HEK293 (cell line): ENCODE measurements around the gene CRYZL1.

Experiments used
- CTCF ChIP-seq: fragments of 450-650 bp; formaldehyde crosslinking; IDR thresholded peaks from 2 replicates; pipeline ENCODE4 v1.5.1; 2016; ENCODE audit warnings: missing biosample characterization, missing genetic modification characterization
- KLF16 ChIP-seq: fragments of 450-650 bp; formaldehyde crosslinking; IDR thresholded peaks from 2 replicates; pipeline ENCODE4 v1.5.1; 2017; ENCODE audit warnings: missing biosample characterization, missing genetic modification characterization
- MYNN ChIP-seq: fragments of 450-650 bp; formaldehyde crosslinking; IDR thresholded peaks from 2 replicates; pipeline ENCODE4 v1.5.1; 2016; ENCODE audit warnings: missing biosample characterization, missing genetic modification characterization, borderline replicate concordance
- SCRT1 ChIP-seq: fragments of 450-650 bp; formaldehyde crosslinking; IDR thresholded peaks from 2 replicates; pipeline ENCODE4 v1.5.1; 2016; ENCODE audit warnings: missing biosample characterization, missing genetic modification characterization, borderline replicate concordance
- ZBTB21 ChIP-seq: fragments of 450-650 bp; formaldehyde crosslinking; IDR thresholded peaks from 2 replicates; pipeline ENCODE4 v1.5.1; 2017; ENCODE audit warnings: missing biosample characterization, missing genetic modification characterization
- ZBTB26 ChIP-seq: fragments of 450-650 bp; formaldehyde crosslinking; optimal IDR thresholded peaks from 2 replicates; pipeline ENCODE3; 2016; ENCODE audit warnings: missing biosample characterization, mild to moderate bottlenecking, missing genetic modification characterization
- ZNF138 ChIP-seq: fragments of 450-650 bp; formaldehyde crosslinking; IDR thresholded peaks from 2 replicates; pipeline ENCODE4 v1.5.1; 2016; ENCODE audit warnings: missing biosample characterization, missing genetic modification characterization, borderline replicate concordance
- ZNF155 ChIP-seq: fragments of 450-650 bp; formaldehyde crosslinking; IDR thresholded peaks from 2 replicates; pipeline ENCODE4 v1.5.1; 2016; ENCODE audit warnings: missing biosample characterization, missing genetic modification characterization
- ZNF24 ChIP-seq: fragments of 450-650 bp; formaldehyde crosslinking; IDR thresholded peaks from 2 replicates; pipeline ENCODE4 v1.5.1; 2016; ENCODE audit warnings: missing biosample characterization, missing genetic modification characterization
- ZNF311 ChIP-seq: fragments of 450-650 bp; formaldehyde crosslinking; IDR thresholded peaks from 2 replicates; pipeline ENCODE4 v1.5.1; 2017; ENCODE audit warnings: missing biosample characterization, missing genetic modification characterization, borderline replicate concordance
- ZNF404 ChIP-seq: fragments of 450-650 bp; formaldehyde crosslinking; IDR thresholded peaks from 2 replicates; pipeline ENCODE4 v1.5.1; 2017; ENCODE audit warnings: missing biosample characterization, missing genetic modification characterization
- ZNF416 ChIP-seq: fragments of 450-650 bp; formaldehyde crosslinking; IDR thresholded peaks from 2 replicates; pipeline ENCODE4 v1.5.1; 2016; ENCODE audit warnings: missing biosample characterization, missing genetic modification characterization
- ZNF692 ChIP-seq: fragments of 450-650 bp; formaldehyde crosslinking; IDR thresholded peaks from 2 replicates; pipeline ENCODE4 v1.5.1; 2016; ENCODE audit warnings: missing biosample characterization, missing genetic modification characterization
- TF ChIP-seq, protein P1 (sequence below): fragments of 450-650 bp; formaldehyde crosslinking; IDR thresholded peaks from 2 replicates; pipeline ENCODE4 v1.5.1; 2016; ENCODE audit warnings: missing biosample characterization, missing genetic modification characterization, low read depth

DNA sequence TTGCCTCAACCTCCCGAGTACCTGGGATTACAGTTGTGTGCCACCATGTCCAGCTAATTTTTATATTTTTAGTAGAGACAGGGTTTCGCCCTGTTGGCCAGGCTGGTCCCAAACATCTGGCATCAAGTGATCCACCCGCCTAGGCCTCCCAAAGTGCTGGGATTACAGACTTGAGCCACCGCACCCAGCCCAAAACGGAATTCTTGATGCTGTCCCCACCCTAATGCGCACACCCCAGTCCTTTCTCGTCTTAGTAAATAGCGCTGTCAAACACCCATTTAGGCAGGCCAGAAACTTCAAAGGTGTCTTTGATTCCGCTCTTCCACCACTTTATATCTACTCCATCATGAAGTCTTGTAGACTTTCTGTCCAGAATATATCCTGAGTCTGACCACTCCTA, 35.9 kb upstream of the CRYZL1 start:
- TF ChIP-seq ZBTB21 (tag by site-specific recombination) (no peak), ZNF138 (tag by site-specific recombination) (no peak), ZNF416 (tag by site-specific recombination) (no peak), ZBTB26 (tag by site-specific recombination) (no peak), SCRT1 (tag by site-specific recombination) (no peak), ZNF692 (tag by site-specific recombination) (no peak), ZNF24 (no peak), CTCF (no peak), KLF16 (tag by site-specific recombination) (no peak), ZNF404 (tag by site-specific recombination) (no peak), MYNN (tag by site-specific recombination) (no peak), ZNF311 (tag by site-specific recombination) (no peak), ZNF155 (tag by site-specific recombination) (no peak)
- TF ChIP-seq, protein P1, sequence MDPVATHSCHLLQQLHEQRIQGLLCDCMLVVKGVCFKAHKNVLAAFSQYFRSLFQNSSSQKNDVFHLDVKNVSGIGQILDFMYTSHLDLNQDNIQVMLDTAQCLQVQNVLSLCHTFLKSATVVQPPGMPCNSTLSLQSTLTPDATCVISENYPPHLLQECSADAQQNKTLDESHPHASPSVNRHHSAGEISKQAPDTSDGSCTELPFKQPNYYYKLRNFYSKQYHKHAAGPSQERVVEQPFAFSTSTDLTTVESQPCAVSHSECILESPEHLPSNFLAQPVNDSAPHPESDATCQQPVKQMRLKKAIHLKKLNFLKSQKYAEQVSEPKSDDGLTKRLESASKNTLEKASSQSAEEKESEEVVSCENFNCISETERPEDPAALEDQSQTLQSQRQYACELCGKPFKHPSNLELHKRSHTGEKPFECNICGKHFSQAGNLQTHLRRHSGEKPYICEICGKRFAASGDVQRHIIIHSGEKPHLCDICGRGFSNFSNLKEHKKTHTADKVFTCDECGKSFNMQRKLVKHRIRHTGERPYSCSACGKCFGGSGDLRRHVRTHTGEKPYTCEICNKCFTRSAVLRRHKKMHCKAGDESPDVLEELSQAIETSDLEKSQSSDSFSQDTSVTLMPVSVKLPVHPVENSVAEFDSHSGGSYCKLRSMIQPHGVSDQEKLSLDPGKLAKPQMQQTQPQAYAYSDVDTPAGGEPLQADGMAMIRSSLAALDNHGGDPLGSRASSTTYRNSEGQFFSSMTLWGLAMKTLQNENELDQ, result no peak
